NT2/D1 (cell line): ENCODE measurements around the gene ADAMTS20.

Experiments
- SUZ12 ChIP-seq: IDR thresholded peaks from 2 replicates; pipeline ENCODE4 v1.6.1; 2011; ENCODE audit not compliant: insufficient read length, insufficient read depth; ENCODE audit errors: extremely low read depth
- YY1 ChIP-seq: IDR thresholded peaks from 2 replicates; pipeline ENCODE4 v1.6.1; 2011; ENCODE audit not compliant: insufficient read length, insufficient read depth
- ZNF274 ChIP-seq: IDR thresholded peaks from 2 replicates; pipeline ENCODE4 v1.6.1; 2011; ENCODE audit warnings: mild to moderate bottlenecking, low read depth, low read length

DNA sequence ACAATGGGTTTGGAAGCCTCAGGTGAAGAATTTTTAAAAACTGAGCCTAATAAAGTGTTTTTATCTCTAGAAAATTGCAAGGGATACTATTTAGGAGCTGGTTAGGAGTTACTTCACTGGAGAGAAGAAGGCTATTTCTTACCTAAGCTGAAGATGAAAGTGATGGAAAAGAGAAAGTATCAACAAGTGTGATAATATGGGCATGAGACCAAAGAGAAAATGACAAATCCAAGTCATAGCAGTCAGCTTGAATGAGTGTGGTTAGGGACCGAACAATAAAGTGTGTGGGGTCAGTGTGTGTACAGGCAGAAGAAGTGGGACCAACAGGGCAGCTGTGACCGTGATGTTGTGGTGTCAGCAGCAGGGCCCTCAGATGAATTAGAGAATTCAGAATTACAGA is 24.2 kb upstream of the ADAMTS20 start:
- TF ChIP-seq YY1 (no peak), SUZ12 (no peak), ZNF274 (no peak)
